HepG2 (cell line): ENCODE measurements around the gene DNAJA3. TPM values are rescaled to one million over a fixed set of nuclear protein-coding genes. Genes with fewer than 3 reads are reported as not detected.

Experiments used
- FOXC1 ChIP-seq: sonication (generic); formaldehyde crosslinking; IDR thresholded peaks from 2 replicates; pipeline ENCODE4 v1.8.0; 2022; ENCODE audit warnings: mild to moderate bottlenecking, missing genetic modification reagents, borderline replicate concordance
- JARID2 ChIP-seq: sonication (generic); formaldehyde crosslinking; IDR thresholded peaks from 2 replicates; pipeline ENCODE4 v1.8.1; 2023; ENCODE audit warnings: missing genetic modification reagents, inconsistent platforms; ENCODE audit not compliant: insufficient replicate concordance
- PAWR ChIP-seq: sonication (generic); formaldehyde crosslinking; IDR thresholded peaks from 2 replicates; pipeline ENCODE4 v1.4.0; 2020; ENCODE audit warnings: missing genetic modification reagents, mild to moderate bottlenecking, borderline replicate concordance
- PITX1 ChIP-seq: sonication (generic); formaldehyde crosslinking; IDR thresholded peaks from 2 replicates; pipeline ENCODE4 v1.5.1; 2020; ENCODE audit warnings: mild to moderate bottlenecking, missing genetic modification reagents
- SKIL ChIP-seq: sonication (generic); formaldehyde crosslinking; IDR thresholded peaks from 2 replicates; pipeline ENCODE4 v1.8.0; 2022; ENCODE audit warnings: missing genetic modification reagents, mild to moderate bottlenecking, moderate library complexity, borderline replicate concordance
- SP140L ChIP-seq: sonication (generic); formaldehyde crosslinking; IDR thresholded peaks from 2 replicates; pipeline ENCODE4 v1.4.0; 2020; ENCODE audit warnings: missing genetic modification reagents, borderline replicate concordance
- ZNF12 ChIP-seq: sonication (generic); formaldehyde crosslinking; IDR thresholded peaks from 2 replicates; pipeline ENCODE4 v1.5.0; 2020; ENCODE audit warnings: missing genetic modification reagents
- ZNF280D ChIP-seq: sonication (generic); formaldehyde crosslinking; IDR thresholded peaks from 2 replicates; pipeline ENCODE4 v1.5.1; 2020; ENCODE audit warnings: mild to moderate bottlenecking, missing genetic modification reagents
- ZNF350 ChIP-seq: sonication (generic); formaldehyde crosslinking; IDR thresholded peaks from 2 replicates; pipeline ENCODE4 v1.4.0; 2020; ENCODE audit warnings: mild to moderate bottlenecking, low read depth, missing genetic modification reagents, borderline replicate concordance
- ZNF564 ChIP-seq: sonication (generic); formaldehyde crosslinking; IDR thresholded peaks from 2 replicates; pipeline ENCODE4 v1.8.1; 2023; ENCODE audit warnings: mild to moderate bottlenecking, missing genetic modification reagents
- ZNF780A ChIP-seq: sonication (generic); formaldehyde crosslinking; IDR thresholded peaks from 2 replicates; pipeline ENCODE4 v1.8.0; 2022; ENCODE audit warnings: mild to moderate bottlenecking, missing genetic modification reagents, moderate library complexity
- ZSCAN22 ChIP-seq: sonication (generic); formaldehyde crosslinking; IDR thresholded peaks from 2 replicates; pipeline ENCODE4 v1.4.0; 2020; ENCODE audit warnings: mild to moderate bottlenecking, missing genetic modification reagents
- polyA plus RNA-seq, 8 experiments: library from polyadenylated mRNA; depleted of rRNA in 3 of 8; stranded (reverse) in 7 of 8; unstranded in 1 of 8; fragments of >200 nt; fragmentation: Illumina TruSeq in 4 of 8; extraction: Trizol in 4 of 8; gene quantifications; 2 replicates each; pipeline versions ENCODE4 v1.2.1 to v1.2.3, GENCODE V29; 2011 to 2016; ENCODE audit warnings: low read depth in 4 of 8, missing spikeins in 1 of 8, mixed read lengths in 1 of 8; ENCODE audit not compliant: insufficient read depth in 1 of 8
- total RNA-seq, 5 experiments: library from RNA; depleted of rRNA; stranded (reverse); fragments of >200 nt; fragmentation: Illumina TruSeq; extraction: Trizol; gene quantifications; 2 replicates each; pipeline ENCODE4 v1.2.3, GENCODE V29; 2016; ENCODE audit warnings: low read depth in 1 of 5
- TF ChIP-seq, protein P1 (sequence below): sonication (generic); formaldehyde crosslinking; IDR thresholded peaks from 2 replicates; pipeline ENCODE4 v1.4.0; 2020; ENCODE audit warnings: mild to moderate bottlenecking, missing genetic modification reagents
- TF ChIP-seq, protein P2 (sequence below): IDR thresholded peaks from 2 replicates; pipeline ENCODE4 v1.6.1; 2016; ENCODE audit warnings: missing compliant biosample characterization, missing genetic modification reagents, borderline replicate concordance
- TF ChIP-seq, protein P3 (sequence below): sonication (generic); formaldehyde crosslinking; IDR thresholded peaks from 2 replicates; pipeline ENCODE4 v1.5.1; 2020; ENCODE audit warnings: mild to moderate bottlenecking, missing genetic modification reagents, moderate library complexity

DNAJA3 gene
- total and polyA plus RNA-seq, 2 of the 13 experiments (the other 11 are each of a cell fraction or from before 2014, with no cell fraction given), result 77.0 to 83.3 TPM

DNA sequence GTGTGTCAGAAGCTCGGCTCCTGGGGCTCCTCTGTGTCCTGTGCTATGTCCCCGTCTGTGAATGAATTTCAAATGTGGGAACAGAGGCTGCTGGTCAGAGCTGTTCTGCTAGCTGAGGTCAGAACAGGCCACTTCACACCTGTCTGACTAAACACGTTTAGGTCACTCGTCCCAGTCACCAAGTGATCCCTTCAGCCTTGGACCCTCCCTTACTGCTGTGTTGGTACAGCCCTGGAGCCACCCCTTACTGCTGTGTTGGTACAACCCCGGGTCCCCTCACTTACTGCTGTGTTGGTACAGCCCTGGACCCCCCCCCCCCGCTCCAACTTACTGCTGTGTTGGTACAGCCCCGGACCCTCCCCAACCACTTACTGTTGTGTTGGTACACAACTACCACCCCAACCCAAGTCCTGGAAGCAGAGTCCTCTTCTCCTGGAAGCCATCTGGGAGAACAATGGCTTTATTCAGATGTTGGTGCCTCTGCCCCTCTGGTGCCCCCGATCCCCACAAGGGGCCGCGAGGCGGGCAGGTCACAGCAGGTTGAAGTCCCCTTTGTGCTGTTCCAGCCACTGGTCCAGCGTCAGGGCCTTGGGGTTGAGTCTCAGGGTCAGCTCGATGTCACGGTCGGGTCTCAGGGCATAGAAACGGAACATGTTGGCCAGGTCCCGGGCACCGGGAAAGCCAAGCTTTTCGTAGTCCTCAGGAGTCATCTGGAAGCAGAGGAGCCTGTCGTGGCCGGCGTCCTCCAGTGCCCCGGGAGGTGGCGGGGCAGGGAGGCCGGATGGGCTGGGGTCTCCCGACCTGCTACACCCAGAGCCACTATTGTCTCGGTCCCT, 35.8 kb downstream of the DNAJA3 start (continued):
- 0 out of 2 replicates have a peak, but pooled peaks have one; percentile 26 for TF ChIP-seq ZNF280D (CRISPR knock-in tag)
- TF ChIP-seq SKIL (CRISPR knock-in tag), result peak; percentile 87
- peak; percentile 71; the same call in 1 of the 2 replicates for TF ChIP-seq ZNF12 (CRISPR knock-in tag)
- TF ChIP-seq SP140L (CRISPR knock-in tag), result no peak
- TF ChIP-seq, protein P1, sequence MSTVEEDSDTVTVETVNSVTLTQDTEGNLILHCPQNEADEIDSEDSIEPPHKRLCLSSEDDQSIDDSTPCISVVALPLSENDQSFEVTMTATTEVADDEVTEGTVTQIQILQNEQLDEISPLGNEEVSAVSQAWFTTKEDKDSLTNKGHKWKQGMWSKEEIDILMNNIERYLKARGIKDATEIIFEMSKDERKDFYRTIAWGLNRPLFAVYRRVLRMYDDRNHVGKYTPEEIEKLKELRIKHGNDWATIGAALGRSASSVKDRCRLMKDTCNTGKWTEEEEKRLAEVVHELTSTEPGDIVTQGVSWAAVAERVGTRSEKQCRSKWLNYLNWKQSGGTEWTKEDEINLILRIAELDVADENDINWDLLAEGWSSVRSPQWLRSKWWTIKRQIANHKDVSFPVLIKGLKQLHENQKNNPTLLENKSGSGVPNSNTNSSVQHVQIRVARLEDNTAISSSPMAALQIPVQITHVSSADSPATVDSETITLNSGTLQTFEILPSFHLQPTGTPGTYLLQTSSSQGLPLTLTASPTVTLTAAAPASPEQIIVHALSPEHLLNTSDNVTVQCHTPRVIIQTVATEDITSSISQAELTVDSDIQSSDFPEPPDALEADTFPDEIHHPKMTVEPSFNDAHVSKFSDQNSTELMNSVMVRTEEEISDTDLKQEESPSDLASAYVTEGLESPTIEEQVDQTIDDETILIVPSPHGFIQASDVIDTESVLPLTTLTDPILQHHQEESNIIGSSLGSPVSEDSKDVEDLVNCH (CRISPR knock-in tag), result 0 out of 2 replicates have a peak, but pooled peaks have one; percentile 35
- TF ChIP-seq, protein P2, sequence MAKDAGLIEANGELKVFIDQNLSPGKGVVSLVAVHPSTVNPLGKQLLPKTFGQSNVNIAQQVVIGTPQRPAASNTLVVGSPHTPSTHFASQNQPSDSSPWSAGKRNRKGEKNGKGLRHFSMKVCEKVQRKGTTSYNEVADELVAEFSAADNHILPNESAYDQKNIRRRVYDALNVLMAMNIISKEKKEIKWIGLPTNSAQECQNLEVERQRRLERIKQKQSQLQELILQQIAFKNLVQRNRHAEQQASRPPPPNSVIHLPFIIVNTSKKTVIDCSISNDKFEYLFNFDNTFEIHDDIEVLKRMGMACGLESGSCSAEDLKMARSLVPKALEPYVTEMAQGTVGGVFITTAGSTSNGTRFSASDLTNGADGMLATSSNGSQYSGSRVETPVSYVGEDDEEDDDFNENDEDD, result no peak
- peak; percentile 87 for TF ChIP-seq ZNF350 (CRISPR knock-in tag)
- no peak for TF ChIP-seq PAWR (CRISPR knock-in tag)
- TF ChIP-seq ZNF780A (CRISPR knock-in tag), result peak; percentile 55; the same call in 1 of the 2 replicates
- TF ChIP-seq FOXC1 (CRISPR knock-in tag), result peak; percentile 43; the same call in 1 of the 2 replicates
- TF ChIP-seq ZNF564 (CRISPR knock-in tag), result peak; percentile 75; the same call in 1 of the 2 replicates
- TF ChIP-seq JARID2 (CRISPR knock-in tag), result no peak
- no peak for TF ChIP-seq ZSCAN22
- TF ChIP-seq PITX1 (CRISPR knock-in tag), result peak; percentile 63; the same call in 1 of the 2 replicates
- TF ChIP-seq, protein P3, sequence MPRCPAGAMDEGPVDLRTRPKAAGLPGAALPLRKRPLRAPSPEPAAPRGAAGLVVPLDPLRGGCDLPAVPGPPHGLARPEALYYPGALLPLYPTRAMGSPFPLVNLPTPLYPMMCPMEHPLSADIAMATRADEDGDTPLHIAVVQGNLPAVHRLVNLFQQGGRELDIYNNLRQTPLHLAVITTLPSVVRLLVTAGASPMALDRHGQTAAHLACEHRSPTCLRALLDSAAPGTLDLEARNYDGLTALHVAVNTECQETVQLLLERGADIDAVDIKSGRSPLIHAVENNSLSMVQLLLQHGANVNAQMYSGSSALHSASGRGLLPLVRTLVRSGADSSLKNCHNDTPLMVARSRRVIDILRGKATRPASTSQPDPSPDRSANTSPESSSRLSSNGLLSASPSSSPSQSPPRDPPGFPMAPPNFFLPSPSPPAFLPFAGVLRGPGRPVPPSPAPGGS, result peak; percentile 69; the same call in 1 of the 2 replicates
